Esophagus squamous epithelium (tissue), 5 donors: ENCODE data around the gene ADAM12. TPM values are rescaled to one million over a fixed set of nuclear protein-coding genes. Genes with fewer than 3 reads are reported as not detected.

Experiments
- DNase-seq: peaks from one replicate; lab custom pipeline; 2025; lab: John Stamatoyannopoulos, UW
- H3K27ac ChIP-seq, 4 donors: fragments of 200-600 bp; sonication (generic); one replicate each; pipeline ENCODE4 v1.5.1; 2016 to 2019; ENCODE audit warnings: mild to moderate bottlenecking in 1 of 4
- H3K27me3 ChIP-seq, 4 donors: fragments of 200-600 bp; sonication (generic); 1 replicate in 3 of 4; 2 replicates in 1 of 4; pipeline versions ENCODE4 v1.5.1 to v1.6.0; 2017 to 2021; ENCODE audit warnings: antibody characterized with exemption in 1 of 4
- H3K36me3 ChIP-seq, 3 donors: fragments of 200-600 bp; sonication (generic); one replicate each; pipeline ENCODE4 v1.5.1; 2016 to 2019
- H3K4me1 ChIP-seq, 3 donors: fragments of 200-600 bp; sonication (generic); one replicate each; pipeline ENCODE4 v1.5.1; 2017 to 2019
- H3K4me3 ChIP-seq, 4 donors: fragments of 200-600 bp; sonication (generic); 1 replicate in 3 of 4; 2 replicates in 1 of 4; pipeline ENCODE4 v1.5.1; 2016 to 2019; ENCODE audit warnings: mild to moderate bottlenecking in 2 of 4, moderate library complexity in 1 of 4
- H3K9me3 ChIP-seq, 3 donors: fragments of 200-600 bp; sonication (generic); one replicate each; pipeline ENCODE4 v1.5.1; 2016 to 2019
- POLR2A ChIP-seq, 4 donors: fragments of 450-650 bp; IDR thresholded peaks; one replicate each; pipeline ENCODE4 v1.6.1; 2017; ENCODE audit warnings: antibody characterized with exemption in 4 of 4, mild to moderate bottlenecking in 4 of 4, moderate library complexity in 3 of 4
- WGBS, 2 donors: methylation state at CpG; one replicate each; pipeline ENCODE4 v1.1.5; 2018; 5-methylcytosine and 5-hydroxymethylcytosine counted together
- intact Hi-C: fragments of 100-400 bp; cut with DNase I; formaldehyde crosslinking; loops from one replicate; pipeline ENCODE4 v1.15.0; 2022
- total RNA-seq, 4 donors: library from RNA; depleted of rRNA; stranded (reverse); fragments of >200 nt; gene quantifications; one replicate each; pipeline ENCODE4 v1.1.0, GENCODE V29; 2016
- TF ChIP-seq, protein P1 (sequence below), 6 experiments: fragments of 450-650 bp in 4 of 6; fragments of 200-600 bp in 2 of 6; sonication (generic) in 2 of 6; IDR thresholded peaks; one replicate each; pipeline ENCODE4 v1.5.1; 2016 to 2019; ENCODE audit warnings: antibody characterized with exemption in 6 of 6, mild to moderate bottlenecking in 4 of 6, moderate library complexity in 4 of 6
- donor health status: DM: yes; HTN: yes; CAD: no.

ADAM12 gene
- total RNA-seq, 4 donors from 2014 or later: 0.57 to 1.1 (median 0.76) TPM; not detected in 1

DNA sequence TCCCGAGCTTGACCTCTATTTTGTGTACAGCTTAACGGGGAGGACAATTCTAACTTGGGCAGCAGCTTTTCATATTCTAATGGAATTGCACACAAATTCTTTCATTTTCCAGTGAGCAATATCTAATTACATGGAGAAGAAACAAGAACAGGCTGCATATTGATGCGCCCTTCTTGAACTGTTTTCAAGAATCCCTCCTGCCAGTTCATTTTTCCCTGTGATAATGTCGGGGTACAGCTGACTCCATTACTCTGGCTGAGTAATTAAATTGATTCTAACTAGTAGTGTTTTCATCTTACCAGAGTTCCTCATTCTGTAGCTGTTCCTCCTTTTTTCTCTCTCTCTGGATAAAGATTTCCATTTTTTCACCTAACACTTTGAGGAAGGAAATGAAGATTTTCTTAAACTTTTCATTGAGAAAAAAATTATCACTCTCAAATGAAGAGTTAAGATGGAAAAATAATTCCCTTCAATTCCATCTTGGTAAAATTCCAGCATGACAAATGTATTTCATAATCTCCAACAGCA, 301.1 kb downstream of the ADAM12 start:
- WGBS, 2 donors: 56 to 90% methylated on average over 4 of the region's 4 CpGs
- no peak for TF ChIP-seq POLR2A (IDR thresholded peaks at IDR 0.05)
- TF ChIP-seq, protein P1, sequence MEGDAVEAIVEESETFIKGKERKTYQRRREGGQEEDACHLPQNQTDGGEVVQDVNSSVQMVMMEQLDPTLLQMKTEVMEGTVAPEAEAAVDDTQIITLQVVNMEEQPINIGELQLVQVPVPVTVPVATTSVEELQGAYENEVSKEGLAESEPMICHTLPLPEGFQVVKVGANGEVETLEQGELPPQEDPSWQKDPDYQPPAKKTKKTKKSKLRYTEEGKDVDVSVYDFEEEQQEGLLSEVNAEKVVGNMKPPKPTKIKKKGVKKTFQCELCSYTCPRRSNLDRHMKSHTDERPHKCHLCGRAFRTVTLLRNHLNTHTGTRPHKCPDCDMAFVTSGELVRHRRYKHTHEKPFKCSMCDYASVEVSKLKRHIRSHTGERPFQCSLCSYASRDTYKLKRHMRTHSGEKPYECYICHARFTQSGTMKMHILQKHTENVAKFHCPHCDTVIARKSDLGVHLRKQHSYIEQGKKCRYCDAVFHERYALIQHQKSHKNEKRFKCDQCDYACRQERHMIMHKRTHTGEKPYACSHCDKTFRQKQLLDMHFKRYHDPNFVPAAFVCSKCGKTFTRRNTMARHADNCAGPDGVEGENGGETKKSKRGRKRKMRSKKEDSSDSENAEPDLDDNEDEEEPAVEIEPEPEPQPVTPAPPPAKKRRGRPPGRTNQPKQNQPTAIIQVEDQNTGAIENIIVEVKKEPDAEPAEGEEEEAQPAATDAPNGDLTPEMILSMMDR (IDR thresholded peaks at IDR 0.05): no peak
- no peaks in the 10 kb centered on the region for H3K9me3 ChIP-seq
- intact Hi-C loops: no loop called here
- no peaks in the 10 kb centered on the region for H3K36me3 ChIP-seq
- no peak overlapping the region for H3K4me3 ChIP-seq
- DNase-seq: no peak
- no peaks in the 10 kb centered on the region for H3K27me3 ChIP-seq
- no peaks in the 10 kb centered on the region for H3K4me1 ChIP-seq
- no peak overlapping the region for H3K27ac ChIP-seq

GRCh38 chr10:126085806-126086205, 302.5 kb downstream of the ADAM12 start:
- no peak overlapping the region for H3K27ac ChIP-seq
- TF ChIP-seq POLR2A (IDR thresholded peaks at IDR 0.05): no peak
- TF ChIP-seq, protein P1 (IDR thresholded peaks at IDR 0.05): no peak
- 40 to 71% methylated on average over 1 of the region's 1 CpG for WGBS, 2 donors
- H3K4me3 ChIP-seq: no peak overlapping the region
- no peak for DNase-seq
- H3K36me3 ChIP-seq: no peaks in the 10 kb centered on the region
- no peaks in the 10 kb centered on the region for H3K4me1 ChIP-seq
- intact Hi-C loops: no loop called here
- H3K27me3 ChIP-seq: no peaks in the 10 kb centered on the region
- no peaks in the 10 kb centered on the region for H3K9me3 ChIP-seq

GRCh38 chr10:126084369-126084768, 303.9 kb downstream of the ADAM12 start:
- 77 to 87% methylated on average over 4 of the region's 4 CpGs for WGBS, 2 donors
- no peaks in the 10 kb centered on the region for H3K9me3 ChIP-seq
- no peak overlapping the region for H3K4me3 ChIP-seq
- intact Hi-C loops: no loop called here
- H3K27me3 ChIP-seq: no peaks in the 10 kb centered on the region
- no peak for TF ChIP-seq POLR2A (IDR thresholded peaks at IDR 0.05)
- TF ChIP-seq, protein P1 (IDR thresholded peaks at IDR 0.05): no peak
- H3K36me3 ChIP-seq: no peaks in the 10 kb centered on the region
- DNase-seq: no peak
- no peak overlapping the region for H3K27ac ChIP-seq
- H3K4me1 ChIP-seq: no peaks in the 10 kb centered on the region

GRCh38 chr10:126083009-126083408, 305.3 kb downstream of the ADAM12 start:
- Histone ChIP-seq H3K4me1 (no peaks in the 10 kb centered on the region), H3K36me3 (no peaks in the 10 kb centered on the region), H3K27ac (no peak overlapping the region), H3K9me3 (no peaks in the 10 kb centered on the region), H3K4me3 (no peak overlapping the region), H3K27me3 (no peaks in the 10 kb centered on the region)
- no peak for DNase-seq
- WGBS, 2 donors: 75 to 91% methylated on average over 5 to 6 of the region's 9 CpGs
- intact Hi-C loops: no loop called here
- TF ChIP-seq, protein P1 (IDR thresholded peaks at IDR 0.05): no peak
- TF ChIP-seq POLR2A (IDR thresholded peaks at IDR 0.05): no peak

DNA sequence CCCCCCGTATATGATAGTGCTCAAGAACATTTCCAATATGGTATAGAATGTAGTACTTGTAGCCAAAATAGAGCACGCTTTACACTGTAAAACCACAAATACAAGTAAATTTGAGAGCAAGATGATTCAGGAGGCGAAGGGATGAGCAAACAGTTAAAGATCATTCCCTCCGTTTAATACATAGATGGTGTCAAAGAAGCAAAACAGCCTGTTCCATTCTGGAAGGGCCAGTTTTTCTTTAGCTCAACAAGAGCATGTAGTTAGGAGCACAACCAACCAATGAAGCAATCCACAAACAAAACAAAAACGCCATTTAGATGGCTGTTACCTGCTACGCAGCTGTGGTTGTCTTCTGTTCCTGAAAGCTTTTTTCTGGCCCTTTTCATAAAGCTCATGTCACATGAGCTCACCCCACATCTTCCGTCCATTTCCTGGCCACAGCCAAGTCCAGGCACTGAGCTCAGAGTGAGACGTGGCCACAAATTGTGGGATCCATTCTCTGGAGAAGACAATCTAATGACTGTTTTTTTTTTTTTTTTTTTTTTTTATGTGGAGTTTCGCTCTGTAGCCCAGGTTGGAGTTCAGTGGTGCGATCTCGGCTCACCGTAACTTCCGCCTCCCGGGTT, 306.3 kb downstream of the ADAM12 start:
- Histone ChIP-seq H3K27ac (no peak overlapping the region), H3K4me1 (no peaks in the 10 kb centered on the region), H3K9me3 (no peaks in the 10 kb centered on the region), H3K4me3 (no peak overlapping the region), H3K36me3 (no peaks in the 10 kb centered on the region), H3K27me3 (no peaks in the 10 kb centered on the region)
- 84 to 86% methylated on average over 14 of the region's 14 CpGs for WGBS, 2 donors
- DNase-seq: no peak
- TF ChIP-seq, protein P1 (IDR thresholded peaks at IDR 0.05): no peak
- no peak for TF ChIP-seq POLR2A (IDR thresholded peaks at IDR 0.05)
- intact Hi-C loops: no loop called here
